Hepatocyte (in vitro differentiated cells): ENCODE results near the gene PHF11.
"Not testable (repeated sequence)": the region's sequence is repeated elsewhere in the genome, so short reads cannot be mapped to it uniquely, and the experiment has no call there.

ENCODE experiments used
- EZH2 ChIP-seq: fragments of 200-600 bp; sonication (generic); IDR thresholded peaks from 2 replicates; pipeline ENCODE4 v1.6.1; 2016; ENCODE audit warnings: antibody characterized with exemption, mild to moderate bottlenecking, borderline replicate concordance
- EZH2phosphoT487 ChIP-seq: fragments of 200-600 bp; sonication (generic); IDR thresholded peaks from one replicate; pipeline ENCODE4 v1.6.1; 2018; ENCODE audit warnings: antibody characterized with exemption, mild to moderate bottlenecking, low read depth, moderate library complexity; ENCODE audit not compliant: unreplicated experiment, severe bottlenecking
- TF ChIP-seq, protein P1 (sequence below): fragments of 200-600 bp; sonication (generic); IDR thresholded peaks from 2 replicates; pipeline ENCODE4 v1.5.1; 2016; ENCODE audit warnings: antibody characterized with exemption, mild to moderate bottlenecking; ENCODE audit not compliant: poor library complexity

DNA sequence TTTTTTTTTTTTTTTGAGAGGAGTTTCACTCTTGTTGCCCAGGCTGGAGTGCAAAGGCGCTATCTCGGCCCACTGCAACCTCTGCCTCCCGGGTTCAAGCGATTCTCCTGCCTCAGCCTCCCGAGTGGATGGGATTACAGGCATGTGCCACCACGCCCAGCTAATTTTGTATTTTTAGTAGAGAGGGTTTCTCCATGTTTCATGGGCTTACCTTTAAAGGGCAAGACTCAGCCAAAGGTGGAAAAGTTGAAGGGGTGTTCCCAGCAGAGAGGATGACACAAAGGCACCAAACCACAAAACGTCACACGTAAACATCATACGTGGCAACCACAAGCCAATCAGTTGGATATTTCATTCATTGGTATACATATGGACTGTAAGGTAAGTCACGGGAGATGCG lies 1.1 kb downstream of the PHF11 start:
- TF ChIP-seq, protein P1, sequence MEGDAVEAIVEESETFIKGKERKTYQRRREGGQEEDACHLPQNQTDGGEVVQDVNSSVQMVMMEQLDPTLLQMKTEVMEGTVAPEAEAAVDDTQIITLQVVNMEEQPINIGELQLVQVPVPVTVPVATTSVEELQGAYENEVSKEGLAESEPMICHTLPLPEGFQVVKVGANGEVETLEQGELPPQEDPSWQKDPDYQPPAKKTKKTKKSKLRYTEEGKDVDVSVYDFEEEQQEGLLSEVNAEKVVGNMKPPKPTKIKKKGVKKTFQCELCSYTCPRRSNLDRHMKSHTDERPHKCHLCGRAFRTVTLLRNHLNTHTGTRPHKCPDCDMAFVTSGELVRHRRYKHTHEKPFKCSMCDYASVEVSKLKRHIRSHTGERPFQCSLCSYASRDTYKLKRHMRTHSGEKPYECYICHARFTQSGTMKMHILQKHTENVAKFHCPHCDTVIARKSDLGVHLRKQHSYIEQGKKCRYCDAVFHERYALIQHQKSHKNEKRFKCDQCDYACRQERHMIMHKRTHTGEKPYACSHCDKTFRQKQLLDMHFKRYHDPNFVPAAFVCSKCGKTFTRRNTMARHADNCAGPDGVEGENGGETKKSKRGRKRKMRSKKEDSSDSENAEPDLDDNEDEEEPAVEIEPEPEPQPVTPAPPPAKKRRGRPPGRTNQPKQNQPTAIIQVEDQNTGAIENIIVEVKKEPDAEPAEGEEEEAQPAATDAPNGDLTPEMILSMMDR = not testable (repeated sequence)
- TF ChIP-seq EZH2, EZH2phosphoT487: not testable (repeated sequence)
